ENCODE measurements around the gene HCRTR1. TPM values are rescaled to one million over a fixed set of nuclear protein-coding genes. Genes with fewer than 3 reads are reported as not detected.
A peak's percentile ranks its signal among the peaks of the same experiment; 100 is the strongest.
"Not testable (repeated sequence)": the region's sequence is repeated elsewhere in the genome, so short reads cannot be mapped to it uniquely, and the experiment has no call there.

The HCRTR1 gene
- total RNA-seq, 1 experiment from 2014 or later = not detected

- Histone ChIP-seq H3K27me3 (no peaks in the 10 kb centered on the region), H3K9me3 (no peaks in the 10 kb centered on the region), H3K4me3 (no peak overlapping the region), H3K36me3 (no peaks in the 10 kb centered on the region)
- no peak for DNase-seq
Observed at GRCh38 chr1:31577515-31578192, 39.8 kb upstream of the HCRTR1 start.

GRCh38 chr1:31579374-31579773, 38.1 kb upstream of the HCRTR1 start:
- no peak for DNase-seq
- no peak overlapping the region for H3K4me3 ChIP-seq
- H3K9me3 ChIP-seq = no peaks in the 10 kb centered on the region
- H3K36me3 ChIP-seq = no peaks in the 10 kb centered on the region
- H3K27me3 ChIP-seq = no peaks in the 10 kb centered on the region

GRCh38 chr1:31580513-31580870, 37.0 kb upstream of the HCRTR1 start:
- H3K4me3 ChIP-seq = no peak overlapping the region
- no peaks in the 10 kb centered on the region for H3K27me3 ChIP-seq
- no peaks in the 10 kb centered on the region for H3K36me3 ChIP-seq
- DNase-seq = no peak
- H3K9me3 ChIP-seq = no peaks in the 10 kb centered on the region

- Histone ChIP-seq H3K4me3 (no peak overlapping the region), H3K27me3 (no peaks in the 10 kb centered on the region), H3K36me3 (no peaks in the 10 kb centered on the region), H3K9me3 (no peaks in the 10 kb centered on the region)
- DNase-seq = no peak
Observed at GRCh38 chr1:31580891-31581603, 36.4 kb upstream of the HCRTR1 start.

DNA sequence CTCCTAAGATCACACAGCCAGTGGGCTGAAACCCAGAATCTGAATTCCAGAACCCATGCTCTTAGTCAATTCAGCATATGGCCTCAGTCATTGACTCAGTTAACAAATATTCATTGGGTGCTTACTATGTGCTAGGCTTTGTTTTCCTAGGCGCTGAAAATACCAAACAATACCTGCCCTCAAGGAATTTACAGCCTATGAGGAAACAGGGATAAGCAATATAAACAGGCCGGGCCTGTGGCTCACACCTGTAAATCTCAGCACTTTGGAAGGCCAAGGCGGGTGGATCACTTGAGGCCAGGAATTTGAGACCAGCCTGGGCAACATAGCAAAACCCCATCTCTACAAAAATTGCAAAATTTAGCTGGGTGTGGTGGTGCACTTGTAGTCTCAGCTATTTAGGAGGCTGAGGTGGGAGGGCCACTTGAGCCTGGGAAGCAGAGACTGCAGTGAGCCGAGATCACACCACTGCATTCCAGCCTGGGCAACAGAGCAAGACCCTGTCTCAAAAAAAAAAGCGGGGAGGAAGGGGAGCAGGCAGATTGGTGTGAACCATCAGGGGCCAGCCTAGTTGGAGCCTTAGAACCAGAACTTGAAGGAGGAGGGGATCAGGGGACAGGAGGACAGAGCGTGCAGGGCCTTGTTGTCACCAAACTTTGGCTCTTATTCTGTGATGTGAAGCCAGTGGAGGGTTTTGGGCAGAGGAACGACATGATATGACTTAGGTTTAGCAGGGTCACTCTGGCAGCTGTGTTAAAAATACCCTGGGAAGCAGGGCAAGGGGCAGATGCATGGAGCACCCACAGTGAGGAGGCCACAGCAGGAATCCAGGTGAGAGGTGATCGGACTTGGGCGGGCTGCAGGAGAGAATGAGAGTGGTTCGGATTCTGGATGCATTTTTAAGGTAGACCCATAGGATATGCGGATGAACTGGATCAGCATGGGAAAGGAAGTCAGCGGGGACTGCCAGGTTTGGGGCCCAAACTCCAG, 35.4 kb upstream of the HCRTR1 start:
- Histone ChIP-seq H3K36me3 (no peaks in the 10 kb centered on the region), H3K9me3 (no peaks in the 10 kb centered on the region), H3K27me3 (no peaks in the 10 kb centered on the region), H3K4me3 (no peak overlapping the region)
- DNase-seq = no peak

- Histone ChIP-seq H3K27me3 (no peaks in the 10 kb centered on the region), H3K36me3 (no peaks in the 10 kb centered on the region), H3K4me3 (no peak overlapping the region), H3K9me3 (no peaks in the 10 kb centered on the region)
- DNase-seq = no peak
Observed at GRCh38 chr1:31583082-31583994, 34.2 kb upstream of the HCRTR1 start.

GRCh38 chr1:31583995-31584868, 33.3 kb upstream of the HCRTR1 start:
- H3K27me3 ChIP-seq = no peaks in the 10 kb centered on the region
- H3K36me3 ChIP-seq = no peaks in the 10 kb centered on the region
- H3K9me3 ChIP-seq = no peaks in the 10 kb centered on the region
- peak; percentile 52 for DNase-seq
- no peak overlapping the region for H3K4me3 ChIP-seq

DNA sequence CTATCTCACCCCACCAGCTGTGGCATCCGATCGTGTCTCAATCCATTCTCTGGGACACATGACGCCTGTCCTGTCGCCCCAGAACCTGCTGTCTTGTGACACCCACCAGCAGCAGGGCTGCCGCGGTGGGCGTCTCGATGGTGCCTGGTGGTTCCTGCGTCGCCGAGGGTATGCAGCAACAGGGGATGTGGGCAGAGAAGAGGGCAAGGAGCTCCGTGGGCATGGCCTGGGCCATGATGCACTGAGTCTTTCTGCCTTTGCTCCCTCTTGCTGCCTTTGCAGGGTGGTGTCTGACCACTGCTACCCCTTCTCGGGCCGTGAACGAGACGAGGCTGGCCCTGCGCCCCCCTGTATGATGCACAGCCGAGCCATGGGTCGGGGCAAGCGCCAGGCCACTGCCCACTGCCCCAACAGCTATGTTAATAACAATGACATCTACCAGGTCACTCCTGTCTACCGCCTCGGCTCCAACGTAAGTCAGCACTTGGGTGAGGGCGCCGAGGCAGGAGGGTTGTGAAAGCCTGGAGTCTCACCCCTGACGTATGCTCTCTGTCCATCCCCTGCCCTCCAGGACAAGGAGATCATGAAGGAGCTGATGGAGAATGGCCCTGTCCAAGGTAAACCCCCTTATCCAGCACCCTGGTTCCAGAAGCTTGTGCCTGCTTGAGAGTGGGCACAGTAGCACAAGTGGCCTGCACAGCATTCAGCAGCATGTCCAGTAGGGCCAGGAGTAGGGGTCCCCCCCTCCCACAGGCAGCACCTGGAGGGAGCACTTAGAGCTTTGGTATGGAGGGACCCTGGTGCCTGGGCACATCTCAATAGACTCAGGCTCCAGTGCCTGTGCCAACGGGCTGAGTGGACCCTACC, 32.4 kb upstream of the HCRTR1 start:
- DNase-seq = no peak
- H3K36me3 ChIP-seq = no peaks in the 10 kb centered on the region

DNA sequence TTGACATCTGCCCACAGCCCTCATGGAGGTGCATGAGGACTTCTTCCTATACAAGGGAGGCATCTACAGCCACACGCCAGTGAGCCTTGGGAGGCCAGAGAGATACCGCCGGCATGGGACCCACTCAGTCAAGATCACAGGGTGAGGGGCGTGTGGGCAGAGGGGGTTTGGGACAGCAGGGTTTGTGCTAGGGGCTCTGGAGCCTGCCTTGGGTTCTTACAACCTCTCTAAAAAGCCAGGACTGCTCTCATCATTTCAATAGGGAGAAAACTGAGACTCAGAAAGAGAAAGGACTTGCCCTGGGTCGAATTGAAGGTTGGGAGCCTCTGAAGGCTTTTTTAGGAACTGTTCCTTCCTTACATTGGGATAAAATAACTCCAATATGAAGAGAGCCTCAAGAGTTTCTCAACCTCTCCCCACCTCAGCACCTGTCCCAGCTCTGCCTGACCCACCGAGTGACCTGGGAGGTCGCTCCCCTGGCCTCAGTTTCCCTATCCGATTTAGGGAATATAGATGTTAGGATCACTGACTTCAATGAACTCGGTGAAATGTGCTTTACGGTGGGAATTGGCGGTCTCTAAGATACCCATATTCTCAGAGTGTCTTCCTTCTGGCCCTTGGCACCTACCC, 31.6 kb upstream of the HCRTR1 start:
- no peaks in the 10 kb centered on the region for H3K36me3 ChIP-seq
- no peak for DNase-seq
- H3K4me3 ChIP-seq = no peak overlapping the region
- H3K9me3 ChIP-seq = no peaks in the 10 kb centered on the region
- no peaks in the 10 kb centered on the region for H3K27me3 ChIP-seq

More for the DNA sequence above, 32.4 kb upstream of the HCRTR1 start:
- Histone ChIP-seq H3K9me3 (no peaks in the 10 kb centered on the region), H3K4me3 (no peak overlapping the region), H3K27me3 (no peaks in the 10 kb centered on the region)

DNA sequence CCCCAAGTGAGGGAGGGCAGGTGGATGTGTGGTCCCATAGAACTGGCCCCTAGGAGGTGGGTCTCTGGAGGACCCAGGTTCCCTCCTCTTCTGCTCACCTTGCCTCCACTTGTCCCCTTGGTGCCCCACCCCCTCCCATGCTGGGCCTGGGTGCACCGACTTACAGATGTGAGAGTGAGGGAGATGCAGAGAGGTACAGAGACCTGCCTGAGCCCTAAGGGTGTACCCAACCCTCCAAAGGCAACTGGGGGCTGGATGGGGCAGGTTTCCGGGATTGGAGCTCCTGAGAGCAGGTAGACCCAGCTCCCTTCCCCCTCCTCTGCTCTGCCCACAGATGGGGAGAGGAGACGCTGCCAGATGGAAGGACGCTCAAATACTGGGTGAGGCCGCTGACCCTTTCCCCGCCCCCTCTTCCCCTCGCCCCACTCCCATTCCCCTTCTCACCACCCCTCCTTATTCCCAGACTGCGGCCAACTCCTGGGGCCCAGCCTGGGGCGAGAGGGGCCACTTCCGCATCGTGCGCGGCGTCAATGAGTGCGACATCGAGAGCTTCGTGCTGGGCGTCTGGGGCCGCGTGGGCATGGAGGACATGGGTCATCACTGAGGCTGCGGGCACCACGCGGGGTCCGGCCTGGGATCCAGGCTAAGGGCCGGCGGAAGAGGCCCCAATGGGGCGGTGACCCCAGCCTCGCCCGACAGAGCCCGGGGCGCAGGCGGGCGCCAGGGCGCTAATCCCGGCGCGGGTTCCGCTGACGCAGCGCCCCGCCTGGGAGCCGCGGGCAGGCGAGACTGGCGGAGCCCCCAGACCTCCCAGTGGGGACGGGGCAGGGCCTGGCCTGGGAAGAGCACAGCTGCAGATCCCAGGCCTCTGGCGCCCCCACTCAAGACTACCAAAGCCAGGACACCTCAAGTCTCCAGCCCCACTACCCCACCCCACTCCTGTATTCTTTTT, 30.8 kb upstream of the HCRTR1 start:
- Histone ChIP-seq H3K36me3 (no peaks in the 10 kb centered on the region), H3K4me3 (no peak overlapping the region), H3K9me3 (no peaks in the 10 kb centered on the region), H3K27me3 (no peaks in the 10 kb centered on the region)
- DNase-seq = no peak

DNA sequence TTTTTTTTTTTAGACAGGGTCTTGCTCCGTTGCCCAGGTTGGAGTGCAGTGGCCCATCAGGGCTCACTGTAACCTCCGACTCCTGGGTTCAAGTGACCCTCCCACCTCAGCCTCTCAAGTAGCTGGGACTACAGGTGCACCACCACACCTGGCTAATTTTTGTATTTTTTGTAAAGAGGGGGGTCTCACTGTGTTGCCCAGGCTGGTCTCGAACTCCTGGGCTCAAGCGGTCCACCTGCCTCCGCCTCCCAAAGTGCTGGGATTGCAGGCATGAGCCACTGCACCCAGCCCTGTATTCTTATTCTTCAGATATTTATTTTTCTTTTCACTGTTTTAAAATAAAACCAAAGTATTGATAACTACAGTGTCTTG, 30.2 kb upstream of the HCRTR1 start:
- not testable (repeated sequence) for H3K9me3 ChIP-seq, H3K36me3 ChIP-seq, H3K27me3 ChIP-seq, H3K4me3 ChIP-seq, DNase-seq

- H3K27me3 ChIP-seq = no peaks in the 10 kb centered on the region
- no peaks in the 10 kb centered on the region for H3K9me3 ChIP-seq
- no peaks in the 10 kb centered on the region for H3K36me3 ChIP-seq
- no peak overlapping the region for H3K4me3 ChIP-seq
- DNase-seq = peak; percentile 59
Observed at GRCh38 chr1:31587720-31588423, 29.6 kb upstream of the HCRTR1 start.
